NCI-H146 treated with DMSO at 0.1 percent for 48 hours (cell line): ENCODE results near the gene SLC16A14.
"Not testable (repeated sequence)": the region's sequence is repeated elsewhere in the genome, so short reads cannot be mapped to it uniquely, and the experiment has no call there.

ENCODE experiments used
- DNase-seq: peaks from one replicate; lab custom pipeline; 2025; ENCODE audit not compliant: unreplicated experiment; lab: John Stamatoyannopoulos, UW

The SLC16A14 gene, protein sequence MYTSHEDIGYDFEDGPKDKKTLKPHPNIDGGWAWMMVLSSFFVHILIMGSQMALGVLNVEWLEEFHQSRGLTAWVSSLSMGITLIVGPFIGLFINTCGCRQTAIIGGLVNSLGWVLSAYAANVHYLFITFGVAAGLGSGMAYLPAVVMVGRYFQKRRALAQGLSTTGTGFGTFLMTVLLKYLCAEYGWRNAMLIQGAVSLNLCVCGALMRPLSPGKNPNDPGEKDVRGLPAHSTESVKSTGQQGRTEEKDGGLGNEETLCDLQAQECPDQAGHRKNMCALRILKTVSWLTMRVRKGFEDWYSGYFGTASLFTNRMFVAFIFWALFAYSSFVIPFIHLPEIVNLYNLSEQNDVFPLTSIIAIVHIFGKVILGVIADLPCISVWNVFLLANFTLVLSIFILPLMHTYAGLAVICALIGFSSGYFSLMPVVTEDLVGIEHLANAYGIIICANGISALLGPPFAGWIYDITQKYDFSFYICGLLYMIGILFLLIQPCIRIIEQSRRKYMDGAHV

DNA sequence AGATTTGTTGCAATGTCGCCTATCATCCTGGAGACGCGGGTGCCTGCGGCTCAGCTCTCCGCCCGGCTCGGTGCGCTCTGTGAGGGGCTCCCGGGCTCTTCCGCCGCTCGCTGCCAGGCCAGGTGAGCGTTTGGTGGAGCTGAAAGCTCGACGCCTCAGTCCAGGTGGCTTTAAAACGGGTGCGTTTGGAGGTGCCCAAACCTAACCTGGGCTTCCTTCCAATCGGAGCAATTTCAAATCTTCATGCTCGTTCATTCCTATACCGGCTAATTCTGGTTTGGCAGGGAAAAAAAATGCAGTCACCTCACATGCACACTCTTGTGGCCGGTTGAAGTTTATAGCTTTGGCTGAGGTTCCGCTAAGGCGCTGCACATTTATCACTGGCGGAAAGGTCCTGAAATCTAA lies at the start of gene SLC16A14:
Gene SLC16A14 (minus strand): TSS at position 274 of the 405 bp plus-strand sequence. CDS start 9,572 bp downstream, outside the sequence.
- DNase-seq, result no peak

DNA sequence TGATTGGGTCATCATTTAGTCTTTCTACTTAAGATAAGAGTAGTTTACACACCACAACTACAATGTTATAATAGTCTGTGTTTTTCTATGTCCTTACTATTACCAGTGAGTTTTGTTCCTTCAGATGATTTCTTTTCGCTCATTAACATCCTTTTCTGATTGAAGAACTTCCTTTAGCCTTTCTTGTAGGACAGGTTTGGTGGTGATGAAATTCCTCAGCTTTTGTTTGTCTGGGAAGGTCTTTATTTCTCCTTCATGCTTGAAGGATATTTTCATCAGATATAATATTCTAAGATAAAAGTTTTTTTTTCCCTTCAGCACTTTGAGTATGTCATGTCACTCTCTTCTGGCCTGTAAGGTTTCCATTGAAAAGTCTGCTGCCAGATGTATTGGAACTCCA lies 38.0 kb upstream of the SLC16A14 start:
- DNase-seq, result no peak

DNA sequence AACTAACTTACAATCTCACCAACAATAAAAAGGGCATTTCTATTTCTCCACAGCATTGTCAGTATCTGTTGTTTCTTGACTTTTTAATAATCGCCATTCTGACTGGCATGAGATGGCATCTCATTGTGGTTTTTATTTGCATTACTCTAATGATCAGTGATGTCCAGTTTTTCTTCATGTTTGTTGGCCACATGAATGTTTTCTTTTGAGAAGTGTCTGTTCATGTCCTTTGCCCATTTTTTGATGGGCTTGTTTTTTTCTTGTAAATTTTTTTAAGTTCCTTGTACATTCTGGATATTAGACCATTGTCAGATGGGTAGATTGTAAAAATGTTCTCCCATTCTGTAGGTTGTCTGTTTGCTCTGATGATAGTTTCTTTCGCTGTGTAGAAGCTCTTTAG lies 33.2 kb upstream of the SLC16A14 start:
- DNase-seq, result not testable (repeated sequence)

DNA sequence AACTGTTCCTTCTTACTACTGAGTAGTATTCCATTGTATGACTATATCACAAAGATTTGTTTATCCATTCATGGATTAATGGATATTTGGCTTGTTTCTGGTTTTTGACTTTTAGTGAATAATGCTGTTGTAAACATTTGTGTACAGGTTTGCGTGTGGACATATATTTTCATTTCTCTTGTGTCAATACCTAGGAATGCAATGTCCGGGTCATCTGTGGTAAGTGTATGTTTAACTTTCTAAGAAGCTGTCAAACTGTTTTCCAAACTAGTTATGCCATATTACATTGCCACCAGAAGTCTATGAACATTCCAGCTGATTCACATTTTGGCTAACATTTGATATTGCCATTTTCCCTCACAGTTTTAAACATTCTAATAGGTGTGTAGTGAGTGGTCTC lies 29.1 kb upstream of the SLC16A14 start:
- no peak for DNase-seq

DNA sequence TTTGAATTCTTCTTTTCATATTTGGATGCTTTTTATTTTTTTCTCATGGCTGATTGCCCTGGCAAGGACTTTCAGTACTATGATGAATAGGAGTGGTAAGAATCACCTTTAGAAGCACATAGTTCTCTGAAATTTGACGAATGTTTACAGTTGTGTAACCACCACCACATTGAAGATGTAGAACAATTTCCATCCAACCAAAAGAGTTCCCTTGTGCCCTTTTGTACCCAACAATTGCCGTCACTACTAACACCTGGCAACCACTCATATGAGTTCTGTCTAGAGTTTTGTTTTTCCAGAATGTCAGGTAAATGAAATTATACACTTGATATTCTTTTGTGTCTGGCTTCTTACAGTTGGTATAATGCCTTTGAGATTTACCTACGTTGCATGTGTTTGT lies 28.7 kb upstream of the SLC16A14 start:
- DNase-seq, result no peak

DNA sequence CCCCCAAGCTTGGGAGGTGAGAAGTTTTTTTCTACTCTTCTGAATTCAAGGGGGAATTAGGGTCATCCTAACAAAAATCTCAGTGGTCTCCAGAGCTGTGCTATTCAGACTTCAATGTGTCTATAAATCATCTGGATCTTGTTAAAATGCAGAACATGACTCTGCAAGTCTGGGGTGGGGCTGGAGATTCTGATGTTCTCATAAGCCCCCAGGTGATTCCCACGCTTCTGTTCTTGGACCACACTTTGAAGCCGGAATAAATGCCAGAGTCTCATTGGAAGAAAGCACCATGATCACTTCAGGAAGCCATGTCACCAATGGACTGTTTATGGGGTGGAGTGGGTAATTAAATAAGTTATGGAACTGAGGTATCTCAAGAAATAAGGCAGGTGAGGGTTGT lies 22.2 kb upstream of the SLC16A14 start:
- no peak for DNase-seq

DNA sequence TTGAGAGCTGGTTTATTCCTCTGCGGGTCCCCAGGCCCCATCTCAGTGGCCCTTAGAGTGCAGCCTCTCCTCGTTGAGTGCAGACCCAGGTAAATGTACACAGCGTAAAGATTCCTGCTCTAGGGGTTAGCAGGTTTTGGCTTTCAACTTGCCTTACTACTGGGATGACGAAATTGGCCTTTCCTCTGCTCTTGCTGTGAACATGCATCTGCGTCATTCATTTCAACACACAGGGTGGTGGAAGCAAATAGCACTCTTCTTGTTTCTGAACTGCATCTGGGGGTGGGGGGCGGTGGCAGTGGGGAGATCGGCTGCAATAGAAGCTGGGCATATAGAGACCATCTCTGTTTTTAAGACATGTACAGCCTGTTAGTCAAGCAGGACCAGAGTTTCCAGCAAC lies 16.5 kb upstream of the SLC16A14 start:
- no peak for DNase-seq

DNA sequence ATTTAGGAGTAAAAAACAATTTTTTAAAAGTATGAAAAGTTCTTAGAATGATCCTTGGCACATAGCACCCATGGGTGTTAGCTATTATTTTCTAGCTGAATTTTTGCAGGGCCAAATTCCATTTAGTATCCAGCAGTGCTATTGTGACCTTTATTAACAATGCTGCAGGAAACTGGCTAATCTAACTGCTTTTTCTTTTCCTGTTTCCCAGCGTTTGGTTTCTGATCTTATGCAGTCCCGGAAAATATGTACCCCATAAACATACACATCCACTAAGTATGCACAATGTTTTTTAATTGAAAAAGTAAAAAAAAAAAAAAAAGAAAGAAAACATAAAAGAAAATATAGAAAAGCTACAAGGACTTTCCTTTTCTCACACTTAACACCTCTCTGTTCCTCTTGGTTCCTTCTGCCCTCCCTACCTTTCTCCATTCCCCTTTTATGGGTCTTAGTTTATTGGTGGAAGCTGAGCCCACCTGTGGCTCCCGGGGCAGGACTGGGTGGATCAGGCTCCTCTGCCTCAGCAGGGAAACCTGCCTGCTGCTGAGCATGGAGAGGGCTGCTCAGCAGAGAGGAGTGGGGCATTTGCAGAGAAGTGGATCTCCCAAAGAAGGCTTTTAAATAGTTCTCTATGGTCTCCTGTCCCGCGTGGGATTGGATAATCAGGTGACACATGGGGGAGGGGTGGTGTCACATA lies 9.3 kb upstream of the SLC16A14 start:
- DNase-seq, result no peak

DNA sequence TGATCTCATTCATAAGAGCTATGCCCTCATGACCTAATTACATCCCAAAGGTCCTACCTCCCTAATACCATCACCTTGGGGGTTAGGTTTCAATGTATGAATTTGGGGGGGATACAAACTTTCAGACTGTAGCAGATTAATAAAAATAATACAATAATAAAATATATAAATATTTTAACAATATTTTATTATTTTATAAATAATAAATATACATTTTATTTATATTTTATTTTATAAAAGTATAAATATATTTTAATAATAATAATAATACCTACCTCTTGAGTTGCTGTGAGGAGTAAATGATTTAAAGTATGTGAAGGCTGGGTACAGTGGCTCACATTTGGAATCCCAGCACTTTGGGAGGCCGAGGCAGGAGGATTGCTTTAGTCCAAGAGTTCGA lies 8.1 kb upstream of the SLC16A14 start:
- DNase-seq, result no peak

DNA sequence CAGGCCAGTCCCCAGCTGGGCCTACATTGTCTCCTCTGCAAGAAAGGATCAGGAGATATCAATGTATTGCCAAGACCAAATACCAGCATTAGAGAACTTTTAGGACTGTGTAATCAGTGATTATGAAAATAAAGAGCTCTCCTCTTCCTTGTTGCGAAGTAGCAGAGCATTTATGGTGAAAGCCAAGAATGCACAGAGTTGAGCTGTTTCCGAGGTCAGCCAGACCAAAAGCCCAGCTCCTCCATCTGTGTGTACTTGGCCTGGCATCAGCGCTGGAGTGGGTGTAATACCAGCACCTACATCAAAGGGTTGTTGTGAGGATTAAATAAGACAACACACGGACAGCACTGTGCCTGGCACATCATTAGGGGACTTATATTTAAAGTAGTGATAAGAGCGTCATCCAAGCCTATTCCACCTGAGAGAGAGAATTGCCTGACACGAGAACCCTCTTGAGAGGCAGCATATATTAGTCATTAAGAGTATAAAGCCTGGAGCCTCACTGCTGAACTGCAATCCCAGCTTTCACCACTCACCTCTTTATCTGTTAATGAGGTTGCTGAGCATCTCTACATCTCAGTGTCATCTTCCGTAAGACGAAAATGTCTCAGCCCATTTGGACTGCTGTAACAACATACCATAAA lies 7.4 kb upstream of the SLC16A14 start:
- no peak for DNase-seq

DNA sequence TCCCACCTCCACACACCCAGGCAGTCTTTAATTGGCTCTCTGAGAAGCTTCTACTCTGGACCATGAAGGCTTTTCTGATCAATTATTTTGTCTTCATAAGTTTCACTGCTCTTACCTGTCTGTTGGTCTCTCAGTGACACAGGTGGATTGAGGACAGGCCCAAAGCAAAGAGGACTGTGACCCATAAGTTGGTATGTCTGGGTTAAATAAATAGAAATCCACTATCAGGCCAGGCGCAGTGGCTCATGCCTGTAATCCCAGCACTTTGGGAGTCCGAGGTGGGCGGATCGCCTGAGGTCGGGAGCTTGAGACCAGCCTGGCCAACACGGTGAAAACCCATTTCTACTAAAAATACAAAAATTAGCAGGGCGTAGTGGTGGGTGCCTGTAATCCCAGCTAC lies 2.7 kb upstream of the SLC16A14 start:
- DNase-seq, result no peak

DNA sequence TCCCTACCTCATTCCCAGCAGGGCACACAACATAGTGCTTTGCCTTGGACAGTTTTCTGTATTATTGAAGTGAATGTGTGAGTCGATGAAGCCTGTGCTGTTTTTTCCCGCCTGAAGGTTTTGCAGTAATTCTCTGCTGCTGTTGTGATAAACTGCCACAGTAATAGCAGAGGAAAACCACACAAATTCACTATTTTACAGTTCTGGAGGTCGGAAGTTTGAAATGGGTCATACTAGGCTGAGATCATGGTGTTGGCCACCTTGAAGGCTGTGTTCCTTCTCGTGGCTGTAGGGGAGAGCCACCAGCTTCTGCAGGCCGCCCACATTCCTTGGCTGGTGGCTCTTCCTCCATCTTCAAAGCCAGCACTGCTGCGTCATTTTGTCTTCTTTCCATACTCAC lies 678 bp upstream of the SLC16A14 start:
- DNase-seq, result no peak

DNA sequence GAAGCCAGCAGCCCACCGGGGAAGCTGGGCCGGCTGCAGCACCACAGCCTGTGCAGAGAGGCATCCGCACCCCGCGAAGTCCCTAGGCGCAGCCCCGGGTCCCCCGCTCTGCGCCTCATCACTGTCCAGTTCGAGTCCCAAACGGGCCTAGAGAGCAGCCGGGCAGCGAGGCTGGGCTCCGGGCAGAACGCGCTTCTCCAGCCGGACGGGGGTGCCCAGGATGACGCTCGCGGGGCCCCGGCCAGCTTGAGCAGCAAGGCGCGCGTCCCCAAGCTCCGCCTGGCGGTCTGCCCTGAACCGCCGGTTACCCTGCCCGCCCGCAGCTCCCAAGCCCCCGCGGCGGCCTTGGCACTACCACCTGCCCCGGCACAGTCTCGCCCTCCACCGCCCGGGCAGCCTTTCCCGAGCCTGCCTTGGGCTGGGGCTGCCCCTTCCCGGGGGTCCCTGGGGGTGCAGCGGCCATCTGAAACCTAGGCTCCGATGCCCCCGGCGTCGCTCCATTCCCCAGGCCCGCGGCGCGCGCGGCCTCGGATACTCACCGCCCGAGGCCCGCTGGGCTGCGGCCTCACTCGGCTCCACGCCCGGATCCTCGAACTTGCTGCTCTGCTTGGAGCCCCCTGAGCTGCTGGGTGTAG lies 591 bp downstream of the SLC16A14 start:
- DNase-seq, result no peak

DNA sequence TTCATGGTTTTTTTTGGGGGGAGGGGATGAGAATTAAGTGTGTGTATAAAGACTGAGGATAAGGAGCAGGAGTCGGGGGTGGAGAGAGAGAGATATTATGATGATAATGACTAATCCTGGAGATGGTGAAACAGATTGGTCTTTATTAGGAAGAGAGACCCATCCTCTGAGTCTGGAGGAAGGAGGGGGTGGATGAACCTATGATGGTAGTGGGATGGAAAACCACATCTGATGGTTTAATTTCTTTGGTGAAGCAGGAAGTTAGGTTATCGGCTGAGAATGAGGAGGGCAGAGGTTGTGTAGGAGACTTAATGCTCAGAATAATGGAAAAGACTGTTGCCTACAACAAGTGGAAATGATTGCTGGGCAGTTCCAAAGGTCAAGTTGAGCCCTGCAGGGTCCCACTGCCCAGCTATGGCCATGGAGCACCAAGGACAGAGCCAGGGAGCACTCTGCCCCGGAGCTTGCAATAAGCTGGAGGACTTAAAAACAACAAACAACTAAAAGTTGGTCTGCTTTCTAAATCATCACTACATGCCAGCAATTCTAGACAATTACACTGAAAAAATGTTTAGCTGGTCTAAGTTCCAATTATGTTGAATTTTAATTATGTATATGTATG lies 7.9 kb downstream of the SLC16A14 start:
- no peak for DNase-seq

DNA sequence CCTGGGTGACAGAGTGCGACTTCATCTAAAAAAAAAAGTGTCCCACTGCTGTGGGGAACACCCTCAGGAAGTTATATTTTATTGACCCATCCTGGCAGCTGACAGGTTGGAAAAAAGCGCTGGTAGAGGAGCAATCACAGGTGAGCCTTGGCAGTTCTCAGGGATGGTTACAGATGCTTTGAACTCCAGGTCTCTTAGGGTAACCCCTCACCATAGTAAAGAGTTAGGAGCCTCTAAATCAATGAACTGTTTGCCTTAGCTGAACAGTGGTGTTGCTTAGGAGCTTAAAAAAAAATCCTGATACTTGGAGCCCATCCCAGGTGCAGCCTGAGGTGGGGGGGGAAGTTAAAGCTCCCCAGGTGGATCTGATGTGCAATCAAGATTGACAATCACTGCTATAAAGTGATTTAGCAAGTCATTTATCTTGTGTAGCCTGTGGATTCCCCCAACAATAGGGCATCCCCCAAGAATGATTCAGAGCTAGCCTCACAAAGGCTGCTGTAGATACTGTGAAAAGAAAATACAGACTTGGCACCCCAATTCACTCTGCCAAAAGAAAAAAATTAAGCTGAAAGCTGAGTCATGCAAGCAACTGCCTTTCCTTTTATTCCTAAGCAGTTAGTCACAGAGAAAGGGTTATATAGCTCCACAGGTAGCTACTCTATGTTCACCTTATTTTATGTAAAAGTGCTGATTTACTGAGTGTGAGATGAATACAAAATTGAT lies 14.8 kb downstream of the SLC16A14 start:
- DNase-seq, result no peak

DNA sequence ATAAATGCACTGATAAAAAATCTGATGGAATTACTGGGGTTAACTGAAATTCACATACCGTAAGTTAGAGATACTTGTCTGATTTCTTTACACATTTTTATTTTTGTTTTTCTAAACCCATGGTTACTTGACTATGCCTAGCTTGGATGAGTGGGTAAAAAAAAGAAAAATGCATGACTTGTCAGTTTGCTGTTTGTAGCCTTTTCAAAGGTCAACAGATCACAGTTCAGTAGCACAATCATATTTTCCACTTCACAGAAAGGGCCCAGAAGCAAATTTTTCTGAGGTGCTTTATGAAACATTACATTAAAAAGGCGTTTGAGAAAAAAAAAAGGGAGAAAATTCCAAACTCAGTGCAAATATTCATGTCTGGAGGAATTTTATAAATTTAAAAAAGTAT lies 16.4 kb downstream of the SLC16A14 start:
- no peak for DNase-seq

DNA sequence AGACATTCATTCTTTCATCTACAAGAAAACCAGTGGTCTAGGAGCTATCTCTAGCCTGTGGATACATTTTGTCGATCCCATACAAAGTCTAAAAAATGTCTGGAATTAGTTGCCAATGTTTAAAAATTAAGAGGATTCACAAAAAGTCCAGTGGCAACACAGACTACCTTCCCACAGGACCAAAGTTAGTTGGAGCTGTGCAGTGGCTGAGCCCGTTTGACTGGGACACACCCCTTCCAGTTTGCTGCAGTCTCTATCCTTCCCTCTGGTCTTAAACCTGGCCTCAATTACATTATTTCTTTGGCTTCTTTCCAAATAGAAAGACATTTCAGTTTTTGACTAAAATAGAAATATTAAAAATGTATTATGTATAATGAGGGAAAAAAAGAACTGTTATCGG lies 18.6 kb downstream of the SLC16A14 start:
- DNase-seq, result no peak

DNA sequence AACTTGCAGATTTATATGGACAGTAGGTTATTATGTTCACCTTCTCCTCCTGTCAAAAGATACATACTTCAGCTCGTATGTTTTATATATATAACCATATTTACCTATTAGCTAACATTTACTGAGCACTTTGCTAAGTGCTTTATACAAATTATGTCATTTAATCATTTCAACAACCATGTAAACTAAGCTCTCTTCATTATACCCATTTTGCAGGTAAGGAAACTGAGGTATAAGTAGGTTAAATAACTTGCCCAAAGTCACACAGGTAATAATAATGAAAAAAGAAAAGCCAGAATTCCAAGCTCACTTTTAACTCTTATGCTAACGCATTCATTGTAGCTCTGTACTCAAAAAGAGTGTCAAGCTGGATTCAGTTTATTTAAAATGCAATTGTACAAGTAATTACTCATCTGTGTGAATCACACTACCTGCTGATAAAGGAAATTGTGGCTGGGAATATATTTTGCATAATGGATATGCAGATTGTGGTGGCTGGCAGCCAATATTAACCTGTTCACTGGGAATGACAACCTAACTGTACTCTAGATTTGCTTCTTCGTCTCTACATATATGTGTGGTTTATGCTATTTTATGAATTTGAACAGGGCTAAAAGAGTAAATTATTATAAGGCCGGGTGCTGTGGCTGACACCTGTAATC lies 20.6 kb downstream of the SLC16A14 start:
- DNase-seq, result no peak

DNA sequence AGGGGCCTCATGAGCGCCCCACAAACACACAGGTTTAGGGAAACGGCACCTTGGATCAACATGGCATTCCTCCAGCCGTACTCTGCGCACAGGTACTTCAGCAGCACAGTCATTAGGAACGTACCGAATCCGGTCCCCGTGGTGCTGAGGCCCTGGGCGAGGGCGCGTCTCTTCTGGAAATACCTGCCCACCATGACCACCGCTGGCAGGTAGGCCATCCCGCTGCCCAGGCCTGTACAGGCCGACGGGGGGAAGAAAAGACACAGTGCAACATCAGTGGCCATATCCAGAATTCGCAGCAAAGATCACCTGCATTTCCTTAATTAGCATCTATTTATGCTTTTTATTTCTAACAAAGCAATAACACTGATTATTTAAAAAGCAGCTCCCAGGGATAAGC lies 22.2 kb downstream of the SLC16A14 start:
- DNase-seq, result no peak

DNA sequence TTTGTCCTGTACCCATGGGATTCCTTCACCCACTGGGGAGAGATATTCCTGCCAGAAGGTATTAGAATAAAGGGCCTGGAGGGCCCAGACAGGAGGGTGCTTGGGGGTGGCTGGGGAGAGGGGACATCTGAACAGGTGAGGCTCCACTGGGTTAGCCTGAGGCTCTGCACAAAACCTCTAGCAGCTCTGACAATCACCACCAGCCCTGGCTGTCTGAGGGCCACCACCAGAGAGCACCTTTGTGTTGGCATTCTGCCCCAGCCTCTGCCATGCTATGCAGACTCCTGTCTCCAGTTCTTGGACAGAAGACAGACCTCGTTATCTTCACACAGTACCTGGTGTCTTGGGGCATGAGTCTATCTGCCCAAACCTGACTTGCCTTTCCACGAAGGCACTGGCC lies 25.3 kb downstream of the SLC16A14 start:
- DNase-seq, result no peak
